AG04450 (cell line): Measurements from ENCODE around the gene ARHGAP15. TPM values are rescaled to one million over a fixed set of nuclear protein-coding genes. Genes with fewer than 3 reads are reported as not detected.

Experiments
- CTCF ChIA-PET: fragments of 300-600, 350-600 bp; formaldehyde crosslinking; extraction: SDS; loops from one replicate; lab custom pipeline; 2022; ENCODE audit warnings: antibody characterized with exemption, inconsistent platforms; lab: Charles Lee
- POLR2A ChIA-PET: fragments of 350-600 bp; formaldehyde crosslinking; extraction: SDS; loops from one replicate; lab custom pipeline; 2021; ENCODE audit warnings: antibody characterized with exemption, inconsistent platforms; lab: Yijun Ruan, JAX
- DNase-seq: peaks from one replicate; pipeline ENCODE4 v3.0.0-alpha.2; 2011; ENCODE audit warnings: low read depth, low spot score
- H3K27ac ChIP-seq: one replicate; pipeline ENCODE4 v1.5.1; 2012; ENCODE audit warnings: low read depth, low read length, control low read depth
- H3K27me3 ChIP-seq: one replicate; pipeline ENCODE4 v1.6.0; 2012; ENCODE audit warnings: low read length; ENCODE audit not compliant: control insufficient read depth, insufficient read depth
- H3K4me3 ChIP-seq: 2 replicates; pipeline ENCODE4 v1.5.1; 2011; ENCODE audit warnings: mild to moderate bottlenecking, low read depth, low read length, control low read depth
- H3K9me3 ChIP-seq: 2 replicates; pipeline ENCODE4 v1.5.1; 2012; ENCODE audit warnings: low read length; ENCODE audit not compliant: control insufficient read depth, insufficient read depth
- polyA plus RNA-seq: library from polyadenylated mRNA; depleted of rRNA; stranded (reverse); fragments of >200 nt; gene quantifications from 2 replicates; pipeline ENCODE4 v1.2.3, GENCODE V29; 2011
- TF ChIP-seq, protein P1 (sequence below): IDR thresholded peaks from 2 replicates; pipeline ENCODE4 v1.5.1; 2011; ENCODE audit warnings: low read depth, low read length, control low read depth, inconsistent platforms

Gene ARHGAP15
- polyA plus RNA-seq, 1 experiment: not detected

DNA sequence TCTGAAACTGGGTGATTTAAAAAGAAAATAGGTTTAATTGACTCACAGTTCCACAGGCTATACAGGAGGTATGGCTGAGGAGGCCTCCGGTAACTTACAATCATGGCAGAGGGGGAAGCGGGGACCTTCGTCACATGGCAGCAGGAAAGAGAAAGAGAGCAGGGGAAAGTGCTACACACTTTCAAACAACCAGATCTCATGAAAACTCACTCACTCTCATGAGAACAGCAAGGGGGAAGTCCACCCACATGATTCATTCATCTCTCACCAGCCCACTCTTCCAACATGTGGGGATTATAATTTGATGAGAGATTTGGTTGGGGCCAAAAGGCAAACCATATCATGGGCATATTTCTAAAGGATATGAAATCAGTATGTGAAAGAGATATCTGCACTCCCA is 12.0 kb upstream of the ARHGAP15 start:
- Histone ChIP-seq H3K9me3 (no peaks in the 10 kb centered on the region), H3K27ac (no peak overlapping the region), H3K4me3 (no peak overlapping the region), H3K27me3 (no peaks in the 10 kb centered on the region)
- ChIA-PET POLR2A (no interaction called here), CTCF (no interaction called here)
- TF ChIP-seq, protein P1, sequence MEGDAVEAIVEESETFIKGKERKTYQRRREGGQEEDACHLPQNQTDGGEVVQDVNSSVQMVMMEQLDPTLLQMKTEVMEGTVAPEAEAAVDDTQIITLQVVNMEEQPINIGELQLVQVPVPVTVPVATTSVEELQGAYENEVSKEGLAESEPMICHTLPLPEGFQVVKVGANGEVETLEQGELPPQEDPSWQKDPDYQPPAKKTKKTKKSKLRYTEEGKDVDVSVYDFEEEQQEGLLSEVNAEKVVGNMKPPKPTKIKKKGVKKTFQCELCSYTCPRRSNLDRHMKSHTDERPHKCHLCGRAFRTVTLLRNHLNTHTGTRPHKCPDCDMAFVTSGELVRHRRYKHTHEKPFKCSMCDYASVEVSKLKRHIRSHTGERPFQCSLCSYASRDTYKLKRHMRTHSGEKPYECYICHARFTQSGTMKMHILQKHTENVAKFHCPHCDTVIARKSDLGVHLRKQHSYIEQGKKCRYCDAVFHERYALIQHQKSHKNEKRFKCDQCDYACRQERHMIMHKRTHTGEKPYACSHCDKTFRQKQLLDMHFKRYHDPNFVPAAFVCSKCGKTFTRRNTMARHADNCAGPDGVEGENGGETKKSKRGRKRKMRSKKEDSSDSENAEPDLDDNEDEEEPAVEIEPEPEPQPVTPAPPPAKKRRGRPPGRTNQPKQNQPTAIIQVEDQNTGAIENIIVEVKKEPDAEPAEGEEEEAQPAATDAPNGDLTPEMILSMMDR: no peak
- DNase-seq: no peak

DNA sequence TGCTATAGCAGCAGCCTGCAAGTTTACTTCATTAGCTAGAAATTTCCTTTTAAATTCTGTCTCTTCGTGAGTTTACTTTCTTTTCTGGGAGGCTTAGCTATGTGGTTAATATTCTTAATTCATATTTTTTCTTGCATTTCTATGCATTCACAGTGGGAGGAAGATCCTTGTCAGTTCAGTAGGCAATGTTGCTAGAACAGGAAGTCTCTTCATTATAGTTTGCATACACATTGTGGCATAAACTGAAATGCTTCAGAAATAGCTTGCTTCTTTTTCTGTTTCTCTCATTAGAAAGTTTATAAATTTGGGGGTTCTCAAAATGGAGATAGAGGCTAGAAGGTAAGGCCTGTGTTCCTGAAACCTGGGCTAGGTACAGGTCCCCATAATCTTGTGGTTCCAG is 8.1 kb upstream of the ARHGAP15 start:
- no peak overlapping the region for H3K27ac ChIP-seq
- H3K9me3 ChIP-seq: no peaks in the 10 kb centered on the region
- POLR2A ChIA-PET: no interaction called here
- TF ChIP-seq, protein P1: no peak
- no peak for DNase-seq
- CTCF ChIA-PET: no interaction called here
- H3K4me3 ChIP-seq: no peak overlapping the region
- peaks cover 4% of the 10 kb centered on the region for H3K27me3 ChIP-seq

DNA sequence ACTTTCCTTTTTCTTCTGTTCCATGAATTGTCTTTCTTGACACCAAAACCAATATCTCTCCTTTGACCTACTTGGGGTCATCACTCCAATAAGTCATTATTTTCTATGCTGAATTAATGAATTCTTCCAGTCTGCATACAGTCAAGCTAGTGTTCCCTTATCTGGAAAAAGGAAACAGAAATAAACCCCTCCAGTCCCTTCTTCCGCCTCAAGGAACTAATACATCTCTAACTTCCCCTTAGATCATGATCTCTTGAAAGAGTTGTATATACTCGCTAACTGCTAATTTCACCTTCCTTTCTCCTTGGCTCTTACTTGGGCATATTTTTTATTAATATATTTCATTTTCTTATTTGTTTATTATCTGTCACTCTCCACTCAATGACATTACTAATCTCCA is 7.3 kb upstream of the ARHGAP15 start:
- DNase-seq: no peak
- TF ChIP-seq, protein P1: no peak
- H3K4me3 ChIP-seq: no peak overlapping the region
- H3K9me3 ChIP-seq: no peaks in the 10 kb centered on the region
- H3K27ac ChIP-seq: no peak overlapping the region
- ChIA-PET CTCF (no interaction called here), POLR2A (no interaction called here)
- peaks cover 4% of the 10 kb centered on the region for H3K27me3 ChIP-seq

DNA sequence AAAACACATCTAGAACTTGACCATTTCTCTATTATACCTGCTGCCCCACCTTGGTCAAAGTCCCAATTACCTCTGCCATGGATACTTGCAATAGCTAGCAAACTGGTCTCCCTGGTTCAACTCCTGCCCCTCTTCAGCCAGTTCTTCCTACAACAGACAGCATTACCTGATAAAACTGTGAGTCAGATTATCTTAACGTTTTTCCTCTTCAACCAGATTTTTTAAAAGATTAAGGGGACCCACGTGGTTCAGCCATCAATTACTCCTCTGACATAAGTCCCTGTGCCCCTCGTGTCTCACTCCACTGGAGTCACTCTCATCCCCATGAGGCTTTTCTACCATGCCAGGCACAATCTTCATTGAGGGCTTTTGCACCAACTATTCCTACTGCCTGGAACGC is 5.3 kb upstream of the ARHGAP15 start:
- ChIA-PET POLR2A (no interaction called here), CTCF (no interaction called here)

DNA sequence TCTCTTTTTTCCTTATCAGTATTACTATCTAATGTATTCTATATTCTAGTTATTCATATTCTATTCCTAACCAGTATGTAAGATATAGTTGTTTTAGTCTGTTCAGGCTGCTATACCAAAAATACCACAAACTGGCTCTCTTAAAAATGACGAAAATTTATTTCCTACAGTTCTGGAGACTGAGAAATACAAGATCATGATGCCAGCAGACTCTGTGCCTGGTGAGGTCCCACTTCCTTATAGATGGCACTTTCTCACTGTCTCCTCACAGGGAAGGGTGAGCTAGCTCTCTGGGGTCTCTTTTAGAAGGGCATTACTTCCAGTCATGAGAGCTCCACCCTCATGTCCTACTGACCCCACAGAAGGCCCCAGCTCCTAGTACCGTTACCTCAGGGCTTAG is 4.8 kb upstream of the ARHGAP15 start:
- peaks cover 4% of the 10 kb centered on the region for H3K27me3 ChIP-seq
- no peaks in the 10 kb centered on the region for H3K9me3 ChIP-seq
- no peak overlapping the region for H3K27ac ChIP-seq
- POLR2A ChIA-PET: no interaction called here
- no peak for DNase-seq
- CTCF ChIA-PET: no interaction called here
- H3K4me3 ChIP-seq: no peak overlapping the region
- TF ChIP-seq, protein P1: no peak

More for the DNA sequence above, 5.3 kb upstream of the ARHGAP15 start:
- TF ChIP-seq, protein P1: no peak
- Histone ChIP-seq H3K27me3 (peaks cover 4% of the 10 kb centered on the region), H3K9me3 (no peaks in the 10 kb centered on the region), H3K4me3 (no peak overlapping the region), H3K27ac (no peak overlapping the region)
- no peak for DNase-seq
